GM12874 (cell line): ENCODE results near the gene MRAS.

Source experiments
- CTCF ChIP-seq: IDR thresholded peaks from 2 replicates; pipeline ENCODE4 v1.5.1; 2011; ENCODE audit warnings: low read depth, mild to moderate bottlenecking, control low read depth, low read length, moderate library complexity; ENCODE audit not compliant: insufficient read depth

The MRAS gene

GRCh38 chr3:138362538-138362937 lies 14.2 kb downstream of the MRAS start:
- TF ChIP-seq CTCF = no peak

GRCh38 chr3:138363322-138363721 lies 14.9 kb downstream of the MRAS start:
- no peak for TF ChIP-seq CTCF

- TF ChIP-seq CTCF = no peak
These were observed 16.2 kb downstream of the MRAS start for GRCh38 chr3:138364356-138365252.

GRCh38 chr3:138365253-138365555 lies 16.8 kb downstream of the MRAS start:
- TF ChIP-seq CTCF = no peak

- TF ChIP-seq CTCF = no peak
These were observed 17.8 kb downstream of the MRAS start for GRCh38 chr3:138366006-138366759.

GRCh38 chr3:138367326-138367850 lies 19.0 kb downstream of the MRAS start:
- TF ChIP-seq CTCF = no peak

- TF ChIP-seq CTCF = no peak
These were observed 19.5 kb downstream of the MRAS start for GRCh38 chr3:138367911-138368310.
